ENCODE measurements around the gene HIC2.
"Not testable (repeated sequence)": the region's sequence is repeated elsewhere in the genome, so short reads cannot be mapped to it uniquely, and the experiment has no call there.

The HIC2 gene, protein sequence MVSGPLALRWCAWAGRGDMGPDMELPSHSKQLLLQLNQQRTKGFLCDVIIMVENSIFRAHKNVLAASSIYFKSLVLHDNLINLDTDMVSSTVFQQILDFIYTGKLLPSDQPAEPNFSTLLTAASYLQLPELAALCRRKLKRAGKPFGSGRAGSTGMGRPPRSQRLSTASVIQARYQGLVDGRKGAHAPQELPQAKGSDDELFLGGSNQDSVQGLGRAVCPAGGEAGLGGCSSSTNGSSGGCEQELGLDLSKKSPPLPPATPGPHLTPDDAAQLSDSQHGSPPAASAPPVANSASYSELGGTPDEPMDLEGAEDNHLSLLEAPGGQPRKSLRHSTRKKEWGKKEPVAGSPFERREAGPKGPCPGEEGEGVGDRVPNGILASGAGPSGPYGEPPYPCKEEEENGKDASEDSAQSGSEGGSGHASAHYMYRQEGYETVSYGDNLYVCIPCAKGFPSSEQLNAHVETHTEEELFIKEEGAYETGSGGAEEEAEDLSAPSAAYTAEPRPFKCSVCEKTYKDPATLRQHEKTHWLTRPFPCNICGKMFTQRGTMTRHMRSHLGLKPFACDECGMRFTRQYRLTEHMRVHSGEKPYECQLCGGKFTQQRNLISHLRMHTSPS

DNA sequence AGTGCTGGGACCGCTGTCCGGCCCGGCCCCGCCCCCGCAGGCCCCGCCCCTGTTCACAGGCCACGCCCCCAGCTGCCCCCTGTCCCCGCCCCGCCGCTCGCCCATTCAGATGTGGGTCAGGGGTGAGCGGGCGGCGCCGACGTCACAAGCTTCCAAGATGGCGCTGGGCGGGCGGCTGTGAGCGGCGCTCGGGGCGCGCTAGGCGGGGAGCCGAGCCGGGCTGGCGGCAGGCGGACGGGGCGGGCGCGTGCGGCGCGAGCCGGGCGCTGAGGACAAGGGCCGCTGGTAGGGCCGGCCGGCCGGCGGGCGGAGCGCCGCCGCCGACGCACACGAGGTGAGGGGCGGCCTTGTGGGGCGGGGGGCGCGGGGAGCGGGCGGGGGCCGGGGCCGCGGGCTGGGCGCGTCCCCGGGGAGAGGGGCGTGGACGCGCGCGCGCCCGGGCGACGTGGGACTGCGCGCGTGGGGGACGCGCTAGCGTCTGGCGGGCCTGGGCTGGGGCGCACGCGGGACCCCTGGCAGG, at the start of gene HIC2:
HIC2 (plus strand) TSS at position 145 of the 520 bp plus-strand sequence. CDS start 25,461 bp downstream, outside the sequence.
- not testable (repeated sequence) for DNase-seq (ENCODE audit: low read depth)

DNA sequence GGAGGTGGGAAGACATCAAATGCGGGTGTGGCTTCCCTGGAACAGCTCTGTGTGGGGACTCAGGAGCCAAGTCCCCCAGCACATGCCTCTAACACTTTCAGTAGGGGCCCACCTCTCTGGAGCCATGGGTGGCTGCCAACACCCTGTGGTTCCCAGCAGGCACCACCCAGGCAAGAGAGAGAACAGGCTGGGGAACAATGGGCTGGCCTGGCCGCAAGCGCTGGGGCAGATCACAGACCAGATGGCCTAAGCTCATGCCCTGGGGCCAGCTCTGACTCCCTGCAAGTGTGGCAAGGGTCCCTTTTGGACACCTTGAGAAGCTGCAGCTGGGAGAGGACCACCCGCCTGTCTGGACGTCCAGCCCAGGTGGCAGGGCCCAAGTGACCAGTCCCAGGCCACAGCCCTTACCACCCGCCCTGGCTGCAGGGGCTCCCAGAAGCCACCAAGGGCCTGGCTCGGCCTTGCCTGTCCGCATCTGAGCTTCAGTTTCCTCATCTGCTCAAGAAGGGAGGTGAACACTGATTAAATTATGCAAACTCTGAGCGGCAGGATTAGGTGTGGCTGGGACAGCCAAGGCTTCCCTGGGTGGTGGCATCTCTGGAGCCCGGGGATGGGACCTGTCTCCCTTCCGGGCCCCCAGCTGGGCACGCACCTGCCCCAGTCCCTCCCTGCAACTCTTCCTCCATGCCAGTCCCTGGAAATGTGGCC, 48.4 kb upstream of the HIC2 start:
- not testable (repeated sequence) for DNase-seq (ENCODE audit: low read depth)

DNA sequence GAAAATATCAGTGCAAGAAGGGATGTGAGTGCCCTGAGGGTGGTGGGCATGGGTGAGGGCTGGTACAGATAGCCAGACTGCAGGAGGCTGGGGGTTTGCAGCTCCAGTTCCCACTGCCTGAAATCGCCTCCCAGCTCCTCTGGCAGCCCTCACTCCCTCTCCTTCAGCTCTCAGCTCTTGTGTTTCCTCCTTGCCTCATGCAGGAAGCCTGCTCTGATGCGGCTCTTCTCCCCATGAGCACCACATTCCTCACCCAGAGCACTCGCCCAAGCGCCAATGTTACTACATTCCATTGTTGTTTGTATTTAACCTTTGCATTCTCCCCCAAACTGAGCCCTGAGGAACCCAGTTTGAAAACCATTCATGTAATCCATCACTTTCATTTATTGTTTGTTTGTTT, 41.3 kb upstream of the HIC2 start:
- not testable (repeated sequence) for DNase-seq (ENCODE audit: low read depth)

DNA sequence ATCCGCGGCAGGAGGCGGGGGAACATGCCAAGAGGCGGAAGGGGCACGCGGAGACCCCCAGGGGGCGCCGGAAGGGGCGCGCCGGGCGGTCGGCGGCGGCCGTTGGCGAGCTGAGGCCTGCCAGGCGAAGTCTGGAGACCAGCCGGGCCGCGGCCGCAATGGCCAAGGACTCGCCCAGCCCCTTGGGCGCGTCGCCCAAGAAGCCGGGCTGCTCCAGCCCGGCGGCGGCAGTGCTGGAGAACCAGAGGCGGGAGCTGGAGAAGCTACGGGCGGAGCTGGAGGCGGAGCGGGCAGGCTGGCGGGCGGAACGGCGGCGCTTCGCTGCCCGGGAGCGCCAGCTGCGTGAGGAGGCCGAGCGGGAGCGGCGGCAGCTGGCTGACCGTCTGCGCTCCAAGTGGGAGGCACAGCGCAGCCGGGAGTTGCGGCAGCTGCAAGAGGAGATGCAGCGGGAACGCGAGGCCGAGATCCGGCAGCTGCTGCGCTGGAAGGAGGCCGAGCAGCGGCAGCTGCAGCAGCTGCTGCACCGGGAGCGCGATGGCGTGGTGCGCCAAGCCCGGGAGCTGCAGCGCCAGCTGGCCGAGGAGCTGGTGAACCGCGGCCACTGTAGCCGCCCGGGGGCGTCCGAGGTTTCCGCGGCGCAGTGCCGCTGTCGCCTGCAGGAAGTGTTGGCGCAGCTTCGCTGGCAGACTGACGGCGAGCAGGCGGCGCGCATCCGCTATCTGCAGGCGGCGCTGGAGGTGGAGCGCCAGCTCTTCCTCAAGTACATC, 33.3 kb upstream of the HIC2 start, which contains the start of gene RIMBP3B:
RIMBP3B (plus strand) TSS at position 51 of the 767 bp plus-strand sequence; CDS start at position 159, 108 bp downstream.
- DNase-seq (ENCODE audit: low read depth), result not testable (repeated sequence)

DNA sequence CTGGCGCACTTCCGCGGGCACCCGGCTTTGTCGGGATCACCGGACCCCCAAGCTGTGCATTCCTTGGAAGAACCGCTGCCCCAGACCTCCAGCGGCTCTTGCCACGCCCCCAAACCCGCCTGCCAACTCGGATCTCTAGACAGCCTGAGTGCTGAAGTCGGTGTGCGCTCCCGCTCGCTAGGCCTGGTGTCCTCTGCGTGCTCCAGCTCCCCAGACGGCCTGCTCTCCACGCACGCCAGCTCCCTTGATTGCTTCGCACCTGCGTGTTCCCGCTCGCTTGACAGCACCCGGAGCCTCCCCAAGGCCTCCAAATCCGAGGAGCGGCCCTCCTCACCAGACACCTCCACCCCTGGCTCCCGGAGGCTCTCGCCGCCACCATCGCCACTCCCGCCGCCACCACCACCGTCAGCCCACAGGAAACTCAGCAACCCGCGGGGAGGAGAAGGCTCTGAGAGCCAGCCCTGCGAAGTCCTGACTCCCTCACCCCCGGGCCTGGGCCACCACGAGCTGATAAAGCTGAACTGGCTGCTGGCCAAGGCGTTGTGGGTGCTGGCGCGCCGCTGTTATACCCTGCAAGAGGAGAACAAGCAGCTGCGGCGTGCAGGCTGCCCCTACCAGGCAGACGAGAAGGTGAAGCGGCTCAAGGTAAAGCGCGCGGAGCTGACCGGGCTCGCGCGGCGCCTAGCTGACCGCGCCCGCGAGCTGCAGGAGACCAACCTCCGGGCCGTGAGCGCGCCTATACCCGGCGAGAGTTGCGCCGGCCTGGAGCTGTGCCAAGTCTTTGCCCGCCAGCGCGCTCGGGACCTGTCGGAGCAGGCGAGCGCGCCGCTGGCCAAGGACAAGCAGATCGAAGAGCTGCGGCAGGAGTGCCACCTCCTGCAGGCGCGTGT, 32.5 kb upstream of the HIC2 start:
- not testable (repeated sequence) for DNase-seq (ENCODE audit: low read depth)

DNA sequence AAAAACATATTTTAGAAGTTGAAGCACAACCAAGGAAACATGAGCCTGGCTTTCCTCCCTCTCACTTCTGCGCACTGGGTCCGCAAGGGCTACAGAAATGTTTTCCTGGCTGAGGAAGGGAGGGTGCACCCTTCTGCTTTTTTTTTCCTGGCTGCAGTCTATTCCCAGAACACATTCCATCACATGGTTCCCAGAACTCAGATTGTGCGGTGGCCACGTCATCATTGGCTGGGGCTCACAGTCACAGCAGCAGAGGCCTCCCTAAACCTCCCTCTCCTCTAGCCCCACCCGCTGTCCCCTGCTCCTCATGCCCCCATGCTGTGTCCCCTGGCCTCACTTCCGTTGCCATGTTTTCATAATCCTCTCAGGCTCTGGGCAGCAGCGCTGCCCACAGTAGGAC, 27.7 kb upstream of the HIC2 start:
- DNase-seq (ENCODE audit: low read depth), result not testable (repeated sequence)

DNA sequence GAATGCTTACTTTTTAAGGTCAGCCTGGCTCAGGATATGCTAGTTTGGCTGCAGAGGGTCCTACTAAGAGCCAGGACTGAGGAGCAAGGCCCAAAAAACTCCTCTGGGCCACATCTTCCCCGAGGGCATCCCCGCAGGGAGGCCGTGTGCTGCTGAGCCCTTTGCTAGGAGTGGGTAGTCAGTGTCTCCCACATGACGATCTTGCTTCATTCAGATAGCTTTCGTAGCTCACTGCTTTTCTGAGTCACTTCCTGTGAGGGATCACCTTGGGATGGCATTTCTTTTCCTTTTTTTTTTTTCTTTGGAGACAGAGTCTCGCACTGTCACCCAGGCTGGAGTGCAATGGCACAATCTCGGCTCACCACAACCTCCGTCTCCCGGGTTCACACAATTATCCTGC, 27.2 kb upstream of the HIC2 start:
- not testable (repeated sequence) for DNase-seq (ENCODE audit: low read depth)

DNA sequence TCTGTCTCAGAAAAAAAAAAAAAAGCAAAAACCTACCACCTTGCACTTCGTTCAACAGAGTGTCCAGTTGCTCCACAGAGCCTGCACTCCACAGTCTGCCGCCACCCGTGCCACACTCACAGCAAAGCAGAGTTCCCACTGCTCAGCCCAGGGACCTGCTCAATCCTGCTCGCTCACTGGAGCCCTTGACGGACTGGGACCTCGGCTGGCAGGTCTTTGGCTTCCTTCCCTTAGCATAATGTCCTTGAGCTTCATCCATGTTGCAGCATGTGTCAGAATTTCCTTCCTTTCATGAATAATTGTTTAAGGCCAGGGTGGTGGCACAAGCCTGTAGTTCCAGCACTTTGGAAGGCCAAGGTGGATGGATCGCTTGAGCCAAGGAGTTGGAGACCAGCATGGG, 22.6 kb upstream of the HIC2 start:
- not testable (repeated sequence) for DNase-seq (ENCODE audit: low read depth)

DNA sequence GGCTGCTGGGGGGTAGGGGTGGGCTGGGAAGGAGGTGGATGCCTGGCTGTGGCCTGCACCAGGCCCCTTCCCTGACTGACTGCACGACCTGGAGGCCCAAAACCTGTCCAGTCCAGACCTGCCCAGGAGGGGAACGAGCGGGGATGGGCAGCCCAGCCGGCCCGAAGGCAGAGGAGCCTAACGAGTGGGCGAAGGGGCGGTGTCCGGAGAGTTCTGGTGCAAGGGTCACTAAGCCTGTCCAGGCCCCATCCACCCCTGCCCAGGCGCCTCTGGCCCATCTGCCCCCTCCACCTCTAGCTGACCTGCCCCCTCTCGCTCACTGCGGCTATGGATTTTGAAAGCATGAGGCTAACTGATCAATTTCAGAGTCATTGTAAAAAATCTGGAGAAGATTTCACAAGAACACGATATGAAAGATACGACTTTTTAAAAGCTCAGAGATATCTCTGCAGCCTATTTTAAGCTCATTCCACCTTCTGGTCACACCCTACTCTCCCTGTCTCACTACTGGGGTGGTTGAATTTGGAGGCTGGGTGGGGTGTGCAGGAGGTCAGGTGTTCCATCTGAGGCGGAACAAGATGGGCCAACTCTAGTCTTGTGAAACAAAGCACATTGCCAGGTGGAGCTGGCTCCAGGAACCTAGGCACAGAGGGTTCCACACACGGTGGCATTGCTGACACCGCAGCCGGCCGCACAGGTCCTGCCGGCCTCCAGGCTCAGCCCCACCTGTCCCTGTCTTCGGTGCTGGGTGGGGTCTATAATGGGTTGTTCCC, 15.8 kb upstream of the HIC2 start:
- DNase-seq (ENCODE audit: low read depth), result not testable (repeated sequence)

DNA sequence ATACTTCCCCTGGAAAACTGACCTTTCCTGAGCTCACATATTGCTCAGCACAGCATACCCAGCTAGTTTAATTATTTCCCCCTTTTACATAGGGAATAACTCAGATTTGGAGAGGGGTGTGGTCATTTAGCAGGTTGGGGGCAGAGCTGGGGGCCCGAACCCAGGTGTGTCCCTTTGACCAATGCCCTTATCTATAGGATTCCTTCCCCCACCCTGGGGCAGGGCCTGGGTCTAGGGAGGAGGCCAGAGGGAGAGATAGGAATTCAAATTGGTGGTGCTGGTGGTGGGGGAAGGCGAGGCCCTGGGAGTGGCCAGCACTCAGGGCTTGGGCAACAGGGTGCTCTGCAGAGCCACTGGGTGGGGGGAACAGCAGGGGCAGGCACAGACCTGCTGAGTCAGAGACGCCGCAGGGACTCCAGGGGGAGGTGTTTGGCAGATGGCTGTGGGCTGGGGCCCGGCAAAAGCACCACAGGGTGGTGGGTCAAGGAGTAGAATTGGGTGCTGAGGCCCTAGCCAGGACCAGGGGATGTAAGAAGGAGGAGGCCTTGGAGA, 14.3 kb upstream of the HIC2 start:
- DNase-seq (ENCODE audit: low read depth), result not testable (repeated sequence)

DNA sequence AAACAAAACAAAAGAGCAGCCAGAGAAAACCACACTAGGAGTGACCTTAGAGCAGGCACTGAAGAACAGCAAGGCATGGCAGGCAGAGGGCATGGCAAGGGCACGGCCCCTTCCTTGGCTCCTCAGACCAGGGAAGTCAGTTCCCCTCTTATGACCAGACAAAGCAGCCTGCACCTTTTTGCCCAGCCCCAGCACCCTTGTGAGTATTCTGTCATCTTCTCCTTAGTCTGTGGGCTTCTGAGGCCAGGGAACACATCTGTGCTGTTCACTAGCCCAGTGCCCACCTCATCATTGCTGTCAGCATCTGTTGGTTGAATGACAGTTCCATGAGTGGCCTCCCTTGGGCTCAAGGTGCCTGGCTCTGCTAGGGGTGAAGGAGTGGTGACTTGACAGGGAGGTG, 10.0 kb upstream of the HIC2 start:
- DNase-seq (ENCODE audit: low read depth), result not testable (repeated sequence)

DNA sequence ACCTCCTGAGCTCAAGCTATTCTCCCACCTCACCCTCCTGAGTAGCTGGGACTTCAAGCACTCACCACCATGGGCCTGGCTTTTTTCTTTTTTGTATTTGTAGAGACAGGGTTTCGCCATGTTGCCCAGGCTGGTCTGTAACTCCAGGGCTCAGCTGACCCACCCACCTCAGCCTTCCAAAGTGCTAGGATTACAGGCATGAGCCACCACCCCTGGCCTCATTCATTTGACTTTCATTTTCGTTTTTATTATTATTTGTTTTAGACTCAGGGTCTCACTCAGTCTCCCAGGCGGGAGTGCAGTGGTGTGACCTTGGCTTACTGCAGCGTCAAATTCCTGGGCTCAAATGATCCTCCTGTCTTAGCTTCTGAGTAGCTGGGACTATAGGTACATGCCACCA, 9.4 kb upstream of the HIC2 start:
- not testable (repeated sequence) for DNase-seq (ENCODE audit: low read depth)

DNA sequence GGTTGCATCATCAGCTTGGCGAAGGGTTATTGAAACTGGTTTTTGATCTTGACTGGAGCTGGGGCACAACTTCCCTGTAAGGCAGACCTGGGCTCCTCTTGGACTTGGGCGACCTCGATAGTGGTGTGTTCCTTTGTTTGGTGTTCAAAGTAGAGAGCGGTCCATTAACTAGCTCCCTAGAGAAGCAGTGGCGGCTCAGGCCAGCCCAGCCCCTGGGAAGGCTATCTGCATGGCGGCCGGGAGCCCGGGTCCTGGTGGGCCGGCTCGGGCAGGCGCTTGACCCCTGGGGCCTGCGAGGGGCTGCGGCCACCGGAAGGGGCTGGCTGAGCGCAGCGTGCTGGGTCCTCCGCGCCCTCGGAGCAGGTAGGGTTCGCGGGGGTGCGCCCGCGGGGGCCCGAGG, 796 bp upstream of the HIC2 start:
- not testable (repeated sequence) for DNase-seq (ENCODE audit: low read depth)

DNA sequence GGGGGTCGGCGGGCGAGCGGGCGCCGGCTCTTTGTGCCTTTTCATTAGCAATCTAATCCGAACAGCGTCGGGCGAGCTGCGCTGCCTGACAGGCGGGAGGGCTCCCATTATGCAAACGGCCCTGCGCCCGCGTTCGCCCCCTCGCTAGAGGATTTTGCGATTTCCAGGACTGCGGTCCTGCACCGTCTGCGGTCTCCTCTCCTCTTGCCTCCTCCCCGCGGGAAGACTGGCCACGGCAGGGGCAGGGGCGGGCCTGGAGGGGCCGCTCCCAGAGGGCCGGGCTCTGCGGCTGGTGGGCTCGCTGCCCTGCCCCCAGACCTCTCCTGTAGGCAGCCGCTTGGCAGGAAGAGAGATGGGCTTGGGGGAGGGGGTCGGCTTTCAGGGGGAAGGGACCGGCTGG, 682 bp downstream of the HIC2 start:
- not testable (repeated sequence) for DNase-seq (ENCODE audit: low read depth)

DNA sequence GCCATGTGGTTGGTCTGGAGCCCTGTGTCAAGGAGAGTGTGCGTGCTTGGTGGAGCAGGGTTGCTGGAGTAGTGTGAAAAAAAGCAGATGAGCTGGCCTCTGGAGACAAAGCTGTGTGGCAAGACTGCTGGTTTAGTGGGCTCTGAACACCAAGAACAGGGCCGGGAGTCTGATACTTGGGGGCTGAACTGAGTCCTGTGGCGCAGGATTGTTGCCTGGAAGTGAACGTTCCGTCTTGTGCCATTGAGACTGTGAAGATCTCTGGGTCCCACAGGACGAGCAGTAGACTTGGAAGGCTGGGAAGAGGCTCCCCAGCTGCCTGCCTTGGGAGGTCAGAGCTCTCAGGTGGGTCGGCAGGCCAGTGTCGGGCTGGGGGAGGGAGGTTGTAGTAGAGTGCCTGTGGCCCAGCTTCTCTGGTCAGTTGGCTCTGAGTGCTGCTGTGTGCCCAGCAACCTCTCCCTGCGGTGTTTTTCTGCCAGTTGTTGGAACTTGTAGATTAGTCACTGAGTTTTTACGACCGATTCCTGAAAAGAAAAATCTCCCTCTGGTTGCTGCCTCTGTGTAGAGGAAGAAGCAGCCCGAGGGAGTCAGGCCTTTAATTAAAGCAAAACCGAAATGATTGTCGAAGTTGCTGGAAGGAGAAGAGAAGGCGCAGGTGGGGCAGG, 1.9 kb downstream of the HIC2 start:
- not testable (repeated sequence) for DNase-seq (ENCODE audit: low read depth)

DNA sequence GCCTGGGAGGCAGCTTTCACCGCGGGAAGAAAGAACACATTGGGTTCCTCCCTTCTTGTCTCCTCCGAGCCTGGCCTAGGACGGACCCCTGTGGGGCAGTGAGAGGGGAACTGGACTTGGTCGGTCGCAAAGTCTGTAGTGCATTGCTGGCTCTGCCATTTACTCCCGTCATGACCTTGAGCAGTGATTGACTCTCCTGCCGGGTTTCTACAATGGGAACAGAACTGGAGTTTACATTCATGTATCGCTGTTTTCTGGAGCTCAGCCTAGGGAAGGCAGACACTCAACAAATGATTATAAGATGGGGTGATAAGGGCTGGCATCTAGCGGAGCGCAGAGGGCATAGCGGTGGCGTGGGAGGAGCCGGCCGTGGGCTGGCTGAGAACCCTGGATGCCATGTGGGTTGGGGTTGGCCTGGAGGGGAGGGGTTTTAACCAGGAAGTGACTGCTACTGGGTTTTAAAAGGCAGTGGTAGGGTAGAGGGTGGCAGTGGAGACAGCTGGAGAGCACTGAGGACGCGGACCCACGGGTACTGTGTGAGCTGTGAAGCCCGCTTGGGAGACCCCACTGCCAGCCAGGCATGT, 3.1 kb downstream of the HIC2 start:
- DNase-seq (ENCODE audit: low read depth), result not testable (repeated sequence)

DNA sequence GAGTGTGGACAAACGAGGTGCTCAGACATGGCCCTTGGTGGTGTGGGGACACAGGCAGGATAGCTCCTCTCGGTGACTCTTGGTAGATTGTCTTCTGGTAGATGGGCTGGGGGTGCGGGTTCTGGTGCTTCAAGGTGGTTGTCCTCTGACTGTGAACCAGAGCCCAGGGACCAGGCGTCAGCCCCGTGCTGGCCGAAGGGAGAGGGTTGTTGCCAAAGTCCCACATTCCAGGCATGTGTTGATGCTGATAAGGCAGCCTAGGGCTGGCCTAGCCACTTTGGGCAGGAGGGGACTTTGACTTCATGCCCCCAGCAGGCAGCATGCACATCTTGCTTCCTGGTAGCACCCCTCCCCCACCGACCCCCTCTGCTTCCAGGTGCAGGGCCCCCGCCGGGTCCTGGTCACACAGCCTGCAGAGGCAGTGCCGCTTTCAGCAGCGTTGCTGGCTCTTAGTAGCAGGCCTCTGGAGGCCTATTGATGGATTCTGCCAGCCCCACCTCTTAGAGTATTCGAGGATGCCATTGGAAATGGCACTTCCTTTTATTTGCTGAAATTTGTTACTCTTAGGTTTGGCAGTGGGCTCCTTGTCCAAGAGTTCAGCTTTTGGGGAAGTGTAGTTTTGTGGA, 7.0 kb downstream of the HIC2 start:
- DNase-seq (ENCODE audit: low read depth), result not testable (repeated sequence)
